Measurements from ENCODE around the gene TSPAN14.
"Not testable (repeated sequence)": the region's sequence is repeated elsewhere in the genome, so short reads cannot be mapped to it uniquely, and the experiment has no call there.

Gene TSPAN14, protein sequence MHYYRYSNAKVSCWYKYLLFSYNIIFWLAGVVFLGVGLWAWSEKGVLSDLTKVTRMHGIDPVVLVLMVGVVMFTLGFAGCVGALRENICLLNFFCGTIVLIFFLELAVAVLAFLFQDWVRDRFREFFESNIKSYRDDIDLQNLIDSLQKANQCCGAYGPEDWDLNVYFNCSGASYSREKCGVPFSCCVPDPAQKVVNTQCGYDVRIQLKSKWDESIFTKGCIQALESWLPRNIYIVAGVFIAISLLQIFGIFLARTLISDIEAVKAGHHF

DNA sequence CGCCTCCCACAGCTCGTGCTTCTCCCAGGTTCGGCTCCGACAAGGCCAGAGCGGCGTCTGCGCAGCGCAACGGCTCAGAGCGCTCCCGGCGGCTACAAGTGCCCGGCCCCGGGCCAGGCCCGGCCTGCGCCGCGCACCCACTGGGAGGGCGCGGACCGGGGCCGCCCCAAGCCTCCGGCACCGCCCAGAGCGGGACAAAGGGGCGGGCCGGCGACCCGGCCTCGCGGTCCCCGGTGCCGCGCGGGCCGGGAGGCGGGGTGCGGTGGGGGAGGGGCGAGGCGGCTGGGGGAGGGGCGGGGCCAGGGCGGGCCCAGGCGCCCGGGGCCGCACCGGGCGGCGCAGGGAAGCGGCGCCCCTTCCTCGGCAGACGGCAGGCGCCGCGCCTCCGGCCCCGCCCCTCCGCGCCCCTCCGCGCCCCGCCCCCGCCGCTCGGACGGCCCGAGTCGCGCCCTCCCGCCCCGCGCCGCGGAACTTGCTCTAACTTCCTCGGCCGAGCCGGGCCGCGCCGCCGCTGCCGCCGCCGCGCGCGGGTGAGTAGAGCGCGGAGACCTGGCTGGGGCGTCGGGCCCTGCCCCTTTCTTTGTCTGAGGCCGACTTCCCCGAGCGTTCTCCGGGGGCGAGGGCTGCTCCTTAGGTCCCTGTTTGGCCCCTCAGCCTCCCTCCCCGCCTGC lies at the start of gene TSPAN14:
Gene TSPAN14 (plus strand): TSS at position 469 of the 671 bp plus-strand sequence. CDS start 34,924 bp downstream, outside the sequence.
- DNase-seq (ENCODE audit: low read depth): peak; percentile 55

- no peak for DNase-seq (ENCODE audit: low read depth)
Measured at GRCh38 chr10:80405035-80405434, 49.1 kb upstream of the TSPAN14 start.

DNA sequence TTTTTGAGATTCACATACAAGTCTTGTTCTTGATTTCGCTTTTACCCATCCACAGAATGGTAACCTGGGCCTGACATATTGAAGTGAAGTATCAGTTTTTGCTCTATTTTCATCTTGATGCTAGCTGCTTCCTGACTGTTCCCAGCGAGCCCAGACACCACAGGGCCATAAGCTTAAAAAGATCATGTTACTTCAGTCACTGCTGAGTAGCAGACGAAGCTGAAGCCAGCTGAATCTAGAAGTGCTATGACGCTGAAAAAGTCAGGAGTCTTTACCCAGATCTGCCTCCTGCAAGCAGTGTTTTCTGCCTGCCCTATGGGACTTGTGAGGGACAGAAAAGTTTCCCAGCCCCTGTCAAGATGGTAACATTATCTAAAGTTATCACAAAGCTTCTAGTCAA lies 48.5 kb upstream of the TSPAN14 start:
- no peak for DNase-seq (ENCODE audit: low read depth)

GRCh38 chr10:80406204-80406603 lies 47.9 kb upstream of the TSPAN14 start:
- no peak for DNase-seq (ENCODE audit: low read depth)

GRCh38 chr10:80407812-80408241 lies 46.3 kb upstream of the TSPAN14 start:
- DNase-seq (ENCODE audit: low read depth): peak; percentile 65

GRCh38 chr10:80408242-80409101 lies 45.6 kb upstream of the TSPAN14 start, which contains the start of gene PRXL2A:
TSS of gene PRXL2A (plus strand) at chr10:80408551. CDS start at chr10:80420468, 11,917 bp downstream.
- peak; percentile 70 for DNase-seq (ENCODE audit: low read depth)

DNA sequence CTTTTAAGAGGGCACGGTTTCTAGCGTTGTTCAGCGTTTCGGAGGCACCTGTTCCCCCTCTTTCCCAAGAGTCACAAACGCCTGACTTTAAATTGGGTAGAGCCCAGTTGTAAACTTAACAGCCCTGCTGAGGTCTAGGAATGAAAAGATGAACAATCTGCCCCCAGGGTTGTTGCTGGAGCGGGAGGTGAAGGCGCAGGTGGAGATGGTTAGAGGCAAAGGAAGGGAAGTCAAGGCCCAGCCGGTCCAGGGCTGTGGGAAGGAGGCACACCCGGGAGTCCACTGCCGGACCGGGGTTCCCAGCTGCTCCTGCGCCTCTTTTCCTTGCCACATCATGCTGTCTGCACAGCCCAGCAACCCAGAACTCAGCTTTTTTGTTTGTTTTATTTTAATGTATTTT lies 45.0 kb upstream of the TSPAN14 start:
- no peak for DNase-seq (ENCODE audit: low read depth)

- DNase-seq (ENCODE audit: low read depth): no peak
Measured at GRCh38 chr10:80410122-80410521, 44.0 kb upstream of the TSPAN14 start.

DNA sequence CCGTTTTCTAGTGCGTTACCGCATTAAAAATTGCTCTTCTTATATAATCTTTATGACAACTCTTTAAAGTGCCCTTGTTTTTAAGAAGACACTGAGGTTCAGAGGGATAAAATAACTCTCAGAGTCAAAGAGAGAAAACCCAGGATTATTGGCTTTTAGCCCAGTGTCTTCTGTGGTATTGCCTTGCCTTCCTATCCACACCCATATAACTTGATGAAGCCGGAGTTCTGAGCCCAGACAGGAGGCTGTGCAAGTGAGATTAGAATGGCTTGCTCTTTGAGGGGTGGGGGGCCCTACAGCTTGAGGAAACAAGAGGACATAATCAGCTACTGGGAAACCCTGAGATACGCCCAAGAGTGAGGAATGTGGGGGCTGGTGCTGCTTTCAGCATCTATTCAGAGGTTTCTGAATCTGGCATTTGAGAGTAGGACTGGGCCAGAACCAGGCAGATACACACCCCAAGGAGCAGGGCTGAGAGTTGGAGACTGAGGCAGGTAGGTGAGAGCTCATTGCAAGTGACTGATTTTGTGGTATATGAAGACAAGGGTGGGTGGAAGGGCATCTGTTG lies 43.4 kb upstream of the TSPAN14 start:
- DNase-seq (ENCODE audit: low read depth): no peak

DNA sequence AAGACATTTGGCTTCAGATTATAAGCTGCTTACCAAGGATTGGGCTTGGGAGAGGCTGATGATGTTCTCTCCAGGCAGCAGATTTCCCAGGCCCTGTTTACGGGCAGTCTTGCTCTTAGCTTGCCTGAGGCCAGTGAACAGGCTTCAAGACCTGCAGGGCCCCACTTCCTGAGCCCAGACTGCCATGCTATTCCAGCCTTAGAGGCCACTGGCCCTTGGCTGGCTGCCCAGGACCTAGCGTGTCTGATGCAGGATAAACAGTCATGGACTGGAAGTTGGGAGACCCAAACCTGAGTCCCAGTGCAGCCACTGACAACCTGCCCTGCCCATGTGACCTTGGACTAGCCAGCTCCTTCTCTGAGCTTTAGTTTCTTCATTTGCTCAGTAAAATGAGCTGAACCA lies 42.8 kb upstream of the TSPAN14 start:
- DNase-seq (ENCODE audit: low read depth): no peak

GRCh38 chr10:80411681-80412220 lies 42.4 kb upstream of the TSPAN14 start:
- no peak for DNase-seq (ENCODE audit: low read depth)

- no peak for DNase-seq (ENCODE audit: low read depth)
Measured at GRCh38 chr10:80412486-80412885, 41.6 kb upstream of the TSPAN14 start.

DNA sequence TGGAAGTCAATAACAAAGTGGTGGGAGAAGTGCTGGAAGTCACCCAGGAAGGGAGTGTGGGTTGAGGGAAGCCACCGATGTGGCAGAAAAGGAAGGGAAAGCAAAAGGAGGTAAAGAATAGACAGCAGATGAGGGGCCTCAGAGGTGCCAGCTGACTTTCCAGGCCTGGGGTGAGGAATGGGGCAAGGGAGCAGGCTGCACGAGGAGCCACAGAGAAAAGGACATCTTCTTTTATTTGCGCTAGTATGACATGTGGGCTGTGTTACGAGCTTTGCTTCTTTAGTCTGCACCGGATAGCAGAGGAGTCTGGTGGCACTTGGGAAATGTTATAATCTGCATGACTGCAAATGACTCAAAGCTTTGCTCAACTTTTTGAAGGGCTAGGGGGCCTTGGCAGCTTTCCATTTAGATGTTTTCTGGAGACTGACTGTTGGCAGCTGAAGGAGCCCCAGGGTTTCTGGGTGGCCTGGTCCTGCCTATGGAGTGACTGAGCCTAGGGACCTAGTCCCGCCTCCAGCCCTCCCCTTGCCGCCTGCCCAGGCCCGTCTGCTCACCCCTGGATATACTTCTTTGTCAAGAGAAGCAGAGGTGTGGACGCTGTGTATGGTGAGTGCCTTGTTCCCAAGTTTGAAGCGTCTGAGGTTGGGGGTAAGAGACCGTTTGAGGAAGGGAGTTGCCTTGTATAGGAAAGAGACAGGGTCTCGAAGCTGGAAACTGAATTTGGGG lies 40.7 kb upstream of the TSPAN14 start:
- DNase-seq (ENCODE audit: low read depth): no peak

- no peak for DNase-seq (ENCODE audit: low read depth)
Measured at GRCh38 chr10:80414142-80414895, 39.8 kb upstream of the TSPAN14 start.

- no peak for DNase-seq (ENCODE audit: low read depth)
Measured at GRCh38 chr10:80415734-80416478, 38.2 kb upstream of the TSPAN14 start.

DNA sequence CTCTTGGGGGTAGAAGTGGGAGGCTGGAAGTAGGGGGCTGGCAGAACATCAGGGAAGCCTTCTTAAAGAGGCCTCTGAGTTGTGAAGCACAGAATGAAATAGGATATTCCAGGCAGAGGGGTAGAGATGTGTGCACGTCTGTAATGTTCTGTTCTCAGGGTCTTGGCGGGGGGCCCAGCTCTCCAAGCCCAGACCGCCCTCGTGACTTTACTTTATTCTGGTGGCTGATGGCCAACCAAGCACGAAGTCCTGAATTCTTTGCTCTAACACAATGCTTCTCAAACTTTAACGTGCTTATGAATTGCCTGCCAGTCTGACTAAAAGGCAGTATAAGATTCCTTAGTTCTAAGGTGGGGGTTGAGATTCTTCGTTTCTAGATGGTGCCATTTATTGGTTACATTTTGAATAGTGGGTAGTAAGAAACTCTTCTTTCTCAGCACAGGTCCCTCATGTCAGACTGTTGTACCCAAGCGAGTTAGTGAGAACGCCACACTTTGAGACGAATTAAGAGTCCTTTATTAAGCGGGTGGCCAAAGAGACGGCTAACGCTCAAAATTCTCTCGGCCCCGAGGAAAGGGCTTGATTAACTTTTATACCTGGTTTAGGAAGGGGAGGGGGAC lies 37.5 kb upstream of the TSPAN14 start:
- DNase-seq (ENCODE audit: low read depth): no peak

DNA sequence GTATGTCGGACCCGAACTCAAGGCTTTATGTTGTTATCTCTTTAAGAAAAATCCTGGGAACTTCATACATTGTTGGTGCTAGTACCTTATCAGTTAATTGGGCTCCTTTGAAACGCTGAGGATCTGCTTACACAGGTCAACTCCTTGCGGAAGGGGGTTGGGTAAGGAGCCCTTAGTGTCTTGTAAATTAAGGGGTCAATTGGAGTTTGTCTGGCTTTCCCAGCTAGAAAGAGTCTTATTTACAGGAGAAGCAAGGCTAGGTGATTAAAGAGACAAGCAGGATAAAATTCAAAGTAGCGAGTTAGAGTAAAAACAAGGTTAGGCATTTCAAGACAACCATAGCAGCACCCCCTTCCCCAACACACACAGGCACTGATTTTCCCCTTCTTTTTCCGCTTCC lies 36.9 kb upstream of the TSPAN14 start:
- DNase-seq (ENCODE audit: low read depth): not testable (repeated sequence)

- DNase-seq (ENCODE audit: low read depth): no peak
Measured at GRCh38 chr10:80421050-80421706, 32.9 kb upstream of the TSPAN14 start.

Data from stimulated activated CD4-positive, alpha-beta T cell treated with anti-CD3 and anti-CD28 coated beads, Interleukin-2, amount 100 ng/mL, for 4 hours (primary cell).